OCI-M1 (cell line): ENCODE results near the gene STRA6.
"Not testable (repeated sequence)": the region's sequence is repeated elsewhere in the genome, so short reads cannot be mapped to it uniquely, and the experiment has no call there.

ENCODE experiments used
- DNase-seq: peaks from one replicate; lab custom pipeline; 2025; lab: John Stamatoyannopoulos, UW

STRA6 gene

DNA sequence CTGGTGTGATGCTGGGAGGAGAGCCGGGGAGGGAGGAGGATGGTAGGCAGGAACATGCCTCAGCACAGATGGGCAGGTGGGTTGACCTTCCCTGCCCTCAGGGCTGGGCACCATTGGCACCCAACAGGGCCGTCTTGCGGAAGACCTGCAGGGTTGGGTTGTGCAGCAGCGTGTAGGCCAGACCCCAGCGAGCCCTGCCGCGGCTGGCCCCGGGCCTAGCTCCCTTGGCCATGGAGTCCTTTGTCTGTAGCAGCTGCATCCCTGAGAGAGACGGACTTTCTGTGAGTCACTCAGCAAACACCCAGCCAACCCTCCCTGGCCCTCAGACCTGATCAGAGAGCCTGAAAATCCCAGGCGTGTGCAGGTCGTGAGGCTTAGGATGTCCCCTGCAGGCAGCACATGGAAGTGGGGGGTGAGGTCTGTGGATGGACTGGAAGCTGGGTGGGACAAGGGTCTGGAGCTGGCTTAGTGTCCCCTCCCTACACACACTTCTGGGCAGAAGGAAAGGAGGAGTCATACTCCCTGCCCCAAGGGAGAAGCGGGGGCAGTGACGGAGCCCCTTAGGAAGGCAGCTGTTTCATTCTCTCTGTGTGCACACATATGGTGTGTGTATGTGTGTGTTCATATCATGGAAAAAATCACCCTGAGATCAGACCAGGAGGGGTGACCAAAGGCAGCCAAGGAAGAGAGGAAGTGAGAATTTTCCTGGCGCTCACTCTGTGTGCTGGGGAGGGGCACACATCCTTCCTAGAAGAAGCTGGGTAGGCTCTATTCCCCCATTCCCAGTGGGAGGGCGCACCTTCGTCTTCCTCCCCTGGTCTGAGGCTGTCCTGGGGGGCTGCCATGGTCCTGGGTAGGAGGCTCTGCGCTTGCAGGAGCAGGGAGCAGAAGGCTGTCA, 22.4 kb downstream of the STRA6 start:
- DNase-seq: no peak

DNA sequence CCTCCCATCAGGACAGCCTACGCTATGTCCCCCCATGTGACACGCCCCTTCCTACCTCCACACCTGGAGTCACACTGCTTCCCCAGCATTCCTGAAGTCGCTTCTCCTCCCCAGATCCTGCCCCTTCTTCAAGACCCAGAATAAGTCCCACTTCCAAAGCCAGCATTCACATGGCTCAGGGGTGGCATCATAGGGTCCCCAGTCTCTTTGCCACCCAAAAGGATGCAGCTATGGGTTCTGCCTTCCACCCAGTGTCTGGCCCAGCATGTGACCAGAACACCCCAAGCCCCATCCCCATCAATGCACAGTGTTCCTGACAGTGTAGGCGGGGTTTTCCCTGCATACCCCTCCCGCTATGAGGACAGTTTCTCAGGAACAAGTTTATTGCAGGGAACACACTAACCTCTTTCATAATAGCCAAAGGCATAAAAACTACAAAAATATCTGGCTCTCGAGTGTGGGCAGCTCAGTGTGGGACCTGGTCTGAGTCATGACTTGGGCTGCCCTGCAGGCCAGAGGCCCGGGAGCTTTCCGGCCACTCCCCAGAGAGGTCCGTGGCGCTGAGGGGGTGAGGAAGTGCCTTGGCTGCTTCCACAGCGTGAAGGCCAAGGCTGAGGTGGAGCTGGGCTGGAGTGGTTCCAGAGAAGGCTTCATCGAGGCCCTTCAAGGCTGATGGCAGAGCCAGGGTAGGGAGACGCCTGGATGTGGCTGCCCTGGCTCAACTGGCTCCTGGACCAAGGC, 23.3 kb downstream of the STRA6 start:
- no peak for DNase-seq

DNA sequence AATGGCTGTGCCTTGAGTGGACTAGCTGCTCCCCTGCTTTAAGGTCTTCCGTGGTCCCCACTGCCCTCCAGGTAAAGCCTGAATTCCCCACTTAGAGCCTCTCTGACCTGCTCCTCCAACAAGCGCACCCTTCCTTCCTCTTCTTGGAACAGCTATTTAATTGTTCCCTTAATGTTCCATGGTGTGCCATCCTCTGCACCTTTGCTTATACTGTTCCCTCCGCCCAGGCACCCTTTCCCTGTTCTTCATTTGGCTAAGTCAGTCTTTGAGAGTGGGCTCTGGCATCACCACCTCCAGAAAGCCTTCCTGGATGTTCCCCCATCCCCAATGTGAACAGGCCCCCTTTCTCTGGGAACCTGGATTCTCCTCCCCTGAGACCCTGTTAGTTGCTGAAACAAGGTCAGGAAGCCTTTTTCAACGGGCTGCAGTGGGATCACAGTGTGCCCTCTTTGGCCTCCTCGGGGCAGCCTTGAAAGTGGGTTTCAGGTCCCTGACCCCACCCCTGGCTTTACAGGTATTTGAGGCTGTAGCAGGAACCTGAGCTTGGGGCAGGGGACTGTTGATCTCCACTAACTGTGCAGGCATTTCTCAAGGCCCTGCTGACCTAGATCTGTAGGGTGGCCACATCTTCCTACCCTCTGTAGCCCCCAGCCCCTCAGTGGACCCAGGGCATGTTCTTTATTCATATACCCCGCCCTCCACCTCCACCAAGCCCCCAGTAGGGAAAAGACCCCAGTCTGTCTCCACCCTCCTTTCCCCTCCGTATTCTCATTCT, 24.1 kb downstream of the STRA6 start:
- DNase-seq: no peak

DNA sequence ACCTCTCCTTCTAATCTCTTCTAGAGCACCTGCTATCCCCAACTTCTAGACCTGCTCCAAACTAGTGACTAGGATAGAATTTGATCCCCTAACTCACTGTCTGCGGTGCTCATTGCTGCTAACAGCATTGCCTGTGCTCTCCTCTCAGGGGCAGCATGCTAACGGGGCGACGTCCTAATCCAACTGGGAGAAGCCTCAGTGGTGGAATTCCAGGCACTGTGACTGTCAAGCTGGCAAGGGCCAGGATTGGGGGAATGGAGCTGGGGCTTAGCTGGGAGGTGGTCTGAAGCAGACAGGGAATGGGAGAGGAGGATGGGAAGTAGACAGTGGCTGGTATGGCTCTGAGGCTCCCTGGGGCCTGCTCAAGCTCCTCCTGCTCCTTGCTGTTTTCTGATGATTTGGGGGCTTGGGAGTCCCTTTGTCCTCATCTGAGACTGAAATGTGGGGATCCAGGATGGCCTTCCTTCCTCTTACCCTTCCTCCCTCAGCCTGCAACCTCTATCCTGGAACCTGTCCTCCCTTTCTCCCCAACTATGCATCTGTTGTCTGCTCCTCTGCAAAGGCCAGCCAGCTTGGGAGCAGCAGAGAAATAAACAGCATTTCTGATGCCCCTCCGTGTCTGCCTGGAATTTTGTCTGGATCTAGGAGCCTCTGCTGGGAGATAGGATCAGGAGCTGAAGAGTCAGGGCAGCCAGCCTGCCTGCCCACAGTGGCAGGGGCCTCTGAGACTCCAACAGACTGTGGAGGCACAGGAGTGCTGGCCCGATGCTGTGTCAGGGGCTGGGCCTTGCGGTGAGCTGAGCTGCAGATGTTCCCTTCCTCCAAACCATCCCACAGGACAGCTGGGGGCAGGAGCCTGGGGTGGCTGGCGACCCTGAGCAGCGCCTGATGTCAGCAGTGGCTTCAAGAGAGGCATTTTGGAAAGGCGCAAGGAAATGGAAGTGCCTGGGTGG, 26.0 kb downstream of the STRA6 start:
- no peak for DNase-seq

DNA sequence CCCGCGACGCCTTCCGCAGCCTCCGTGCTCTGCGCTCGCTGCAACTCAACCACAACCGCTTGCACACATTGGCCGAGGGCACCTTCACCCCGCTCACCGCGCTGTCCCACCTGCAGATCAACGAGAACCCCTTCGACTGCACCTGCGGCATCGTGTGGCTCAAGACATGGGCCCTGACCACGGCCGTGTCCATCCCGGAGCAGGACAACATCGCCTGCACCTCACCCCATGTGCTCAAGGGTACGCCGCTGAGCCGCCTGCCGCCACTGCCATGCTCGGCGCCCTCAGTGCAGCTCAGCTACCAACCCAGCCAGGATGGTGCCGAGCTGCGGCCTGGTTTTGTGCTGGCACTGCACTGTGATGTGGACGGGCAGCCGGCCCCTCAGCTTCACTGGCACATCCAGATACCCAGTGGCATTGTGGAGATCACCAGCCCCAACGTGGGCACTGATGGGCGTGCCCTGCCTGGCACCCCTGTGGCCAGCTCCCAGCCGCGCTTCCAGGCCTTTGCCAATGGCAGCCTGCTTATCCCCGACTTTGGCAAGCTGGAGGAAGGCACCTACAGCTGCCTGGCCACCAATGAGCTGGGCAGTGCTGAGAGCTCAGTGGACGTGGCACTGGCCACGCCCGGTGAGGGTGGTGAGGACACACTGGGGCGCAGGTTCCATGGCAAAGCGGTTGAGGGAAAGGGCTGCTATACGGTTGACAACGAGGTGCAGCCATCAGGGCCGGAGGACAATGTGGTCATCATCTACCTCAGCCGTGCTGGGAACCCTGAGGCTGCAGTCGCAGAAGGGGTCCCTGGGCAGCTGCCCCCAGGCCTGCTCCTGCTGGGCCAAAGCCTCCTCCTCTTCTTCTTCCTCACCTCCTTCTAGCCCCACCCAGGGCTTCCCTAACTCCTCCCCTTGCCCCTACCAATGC, 27.1 kb downstream of the STRA6 start:
- DNase-seq: no peak

DNA sequence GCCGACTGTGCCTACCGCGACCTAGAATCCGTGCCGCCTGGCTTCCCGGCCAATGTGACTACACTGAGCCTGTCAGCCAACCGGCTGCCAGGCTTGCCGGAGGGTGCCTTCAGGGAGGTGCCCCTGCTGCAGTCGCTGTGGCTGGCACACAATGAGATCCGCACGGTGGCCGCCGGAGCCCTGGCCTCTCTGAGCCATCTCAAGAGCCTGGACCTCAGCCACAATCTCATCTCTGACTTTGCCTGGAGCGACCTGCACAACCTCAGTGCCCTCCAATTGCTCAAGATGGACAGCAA, 27.7 kb downstream of the STRA6 start:
- DNase-seq: no peak

DNA sequence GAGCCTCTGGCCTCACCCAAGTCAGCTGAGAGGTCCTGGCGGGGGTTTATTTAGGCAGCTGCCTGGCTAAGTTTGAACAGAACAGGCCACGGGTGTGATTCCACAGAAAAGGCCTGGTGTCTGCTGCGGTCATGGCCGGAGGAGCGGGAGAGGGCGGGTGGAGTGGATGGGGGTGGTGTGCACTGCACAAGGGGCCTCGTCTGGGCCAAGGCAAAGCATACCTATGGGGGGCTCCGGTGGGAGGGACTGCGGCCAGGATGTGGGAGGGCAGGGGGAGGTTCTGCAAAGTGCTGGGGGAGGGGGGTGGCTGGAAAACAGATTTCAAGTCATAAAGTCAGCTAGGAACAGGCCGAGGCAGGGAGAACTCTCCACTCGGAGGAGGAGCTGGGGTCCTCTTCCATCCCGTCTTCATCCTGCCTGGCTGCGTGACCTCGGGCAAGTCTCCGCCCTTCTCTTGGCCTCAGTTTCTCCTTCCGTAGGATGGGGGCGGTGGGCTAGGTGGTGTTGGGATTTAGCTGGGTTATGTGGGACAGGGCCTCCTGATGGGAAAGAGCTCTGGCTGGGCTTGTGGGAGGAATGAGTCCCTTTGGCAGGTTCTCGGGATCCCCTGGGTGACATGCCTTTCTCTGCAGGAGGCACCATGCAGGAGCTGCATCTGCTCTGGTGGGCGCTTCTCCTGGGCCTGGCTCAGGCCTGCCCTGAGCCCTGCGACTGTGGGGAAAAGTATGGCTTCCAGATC, 28.2 kb downstream of the STRA6 start:
- DNase-seq: no peak

DNA sequence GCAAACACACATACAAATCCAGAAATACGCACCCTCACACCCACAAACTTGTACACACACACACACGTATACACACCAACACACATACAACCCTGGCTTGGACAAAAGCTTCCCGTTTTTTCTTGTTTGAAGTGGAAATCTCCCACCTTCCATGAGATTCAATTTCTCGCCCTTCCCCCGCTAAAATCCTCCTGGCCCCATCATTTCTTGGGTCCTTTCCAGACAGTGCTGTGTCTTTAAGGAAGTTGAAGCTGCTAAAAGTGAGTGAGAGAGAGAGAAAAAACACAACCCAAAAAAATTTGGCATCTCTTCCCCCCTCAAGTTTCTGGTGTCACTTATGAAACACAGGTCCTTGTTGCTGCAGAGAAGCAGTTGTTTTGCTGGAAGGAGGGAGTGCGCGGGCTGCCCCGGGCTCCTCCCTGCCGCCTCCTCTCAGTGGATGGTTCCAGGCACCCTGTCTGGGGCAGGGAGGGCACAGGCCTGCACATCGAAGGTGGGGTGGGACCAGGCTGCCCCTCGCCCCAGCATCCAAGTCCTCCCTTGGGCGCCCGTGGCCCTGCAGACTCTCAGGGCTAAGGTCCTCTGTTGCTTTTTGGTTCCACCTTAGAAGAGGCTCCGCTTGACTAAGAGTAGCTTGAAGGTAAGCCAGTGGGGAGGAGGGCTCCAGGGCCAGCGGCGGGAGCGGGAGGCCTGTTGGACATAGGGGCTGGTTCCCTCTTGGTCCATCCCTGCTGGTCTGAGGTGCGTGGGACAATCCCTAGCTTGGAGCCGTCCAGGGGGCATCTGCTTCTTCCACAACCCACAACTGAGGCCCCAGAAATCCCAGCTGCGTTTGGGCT, 29.0 kb downstream of the STRA6 start, which contains the start of gene ISLR:
Gene ISLR, plus strand, starts transcription at position 331 of the 839 bp plus-strand sequence. CDS start 1,149 bp downstream, outside the sequence.
- DNase-seq: no peak

DNA sequence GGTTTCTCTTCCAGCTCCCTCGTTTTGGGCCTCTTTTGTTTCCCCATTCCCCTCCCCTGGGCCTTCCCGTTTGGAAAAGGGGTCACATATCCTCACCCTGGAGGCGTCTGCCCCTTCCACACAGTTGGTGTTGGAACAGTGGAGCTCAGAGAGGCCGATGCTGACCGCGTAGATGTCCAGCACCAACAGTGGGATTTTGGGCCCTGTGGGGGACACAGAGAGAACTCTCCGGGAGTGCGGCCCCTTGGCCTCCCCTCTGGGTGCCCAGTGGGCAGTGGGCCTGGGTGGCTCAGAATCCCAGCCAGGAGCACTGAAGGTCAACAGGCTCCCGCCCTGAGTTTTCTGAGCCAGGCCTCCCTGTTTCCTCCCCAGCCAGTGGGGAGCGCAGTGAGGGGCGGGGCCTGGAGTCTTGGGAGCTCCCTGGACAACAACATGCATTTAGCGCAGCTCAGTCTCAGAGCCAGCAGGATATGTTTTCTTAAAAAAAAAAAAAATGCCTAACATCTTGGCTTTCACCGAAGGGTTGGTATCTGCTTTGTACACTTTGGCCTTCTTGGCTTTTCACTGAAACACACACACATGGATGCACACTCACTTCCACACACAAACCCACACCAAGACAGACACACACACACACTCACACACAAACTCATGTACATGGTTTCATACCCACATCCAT, 29.7 kb downstream of the STRA6 start:
- DNase-seq: no peak

DNA sequence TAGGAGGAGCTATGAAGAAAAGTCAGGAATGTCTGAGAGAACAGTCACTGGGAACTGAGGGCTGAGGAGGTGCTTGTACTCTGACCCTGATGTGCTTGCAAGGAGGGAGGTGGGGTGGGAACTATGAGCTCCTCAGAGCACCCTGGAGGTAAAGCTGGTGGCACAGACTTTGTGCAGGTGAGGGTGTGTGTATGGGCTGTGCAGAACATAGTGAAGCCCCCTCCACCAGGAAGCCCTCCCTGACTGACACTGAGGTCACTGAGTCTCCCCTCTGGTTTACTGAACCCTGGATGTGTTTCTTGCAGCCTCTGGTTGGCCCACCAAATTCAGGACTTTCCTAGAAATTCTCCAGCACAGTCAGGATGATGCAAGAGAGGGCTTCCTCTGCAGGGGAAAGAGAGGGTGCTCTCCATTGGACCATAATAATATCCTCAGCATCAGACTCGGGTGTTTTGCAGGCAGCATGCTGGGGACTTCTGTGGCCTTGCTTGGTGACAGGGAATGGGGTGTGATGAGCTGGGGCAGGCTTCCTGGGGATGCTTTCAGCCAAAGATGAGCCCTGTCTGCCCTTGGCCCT, 30.5 kb downstream of the STRA6 start:
- DNase-seq: no peak

DNA sequence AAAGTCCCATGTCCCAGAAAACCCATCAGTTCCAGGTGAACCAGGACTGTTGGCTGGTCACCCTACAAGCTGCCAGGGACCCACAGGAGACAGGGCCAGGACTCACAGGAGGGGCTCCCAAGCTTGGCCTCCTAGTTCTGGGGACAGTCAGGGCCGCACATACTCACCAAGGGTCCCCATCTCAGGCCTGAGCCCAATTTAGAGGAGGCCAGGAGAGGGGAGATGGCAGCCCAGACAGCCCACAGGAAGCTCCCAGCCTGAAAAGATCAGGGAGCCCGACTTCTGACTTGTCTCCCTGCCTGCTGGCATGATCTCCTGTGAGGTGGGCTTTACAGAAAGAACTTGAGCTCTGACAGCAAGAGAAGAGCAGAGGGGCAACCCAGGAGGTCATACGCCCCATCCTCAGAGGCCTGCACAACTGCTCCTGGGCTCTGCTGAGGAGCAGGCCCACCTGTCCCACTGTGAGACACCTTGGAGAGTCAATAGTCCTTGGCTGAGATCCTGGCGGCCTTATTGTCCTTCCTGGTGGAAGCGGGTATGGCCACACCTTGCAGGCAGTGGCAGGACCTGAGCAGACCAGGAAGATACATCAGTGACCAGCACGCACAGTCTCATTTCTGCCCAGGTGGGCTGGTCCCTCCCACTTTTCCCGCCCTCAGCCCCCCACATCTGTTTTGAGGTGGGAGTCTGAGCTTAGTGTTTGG, 31.6 kb downstream of the STRA6 start:
- DNase-seq: no peak

DNA sequence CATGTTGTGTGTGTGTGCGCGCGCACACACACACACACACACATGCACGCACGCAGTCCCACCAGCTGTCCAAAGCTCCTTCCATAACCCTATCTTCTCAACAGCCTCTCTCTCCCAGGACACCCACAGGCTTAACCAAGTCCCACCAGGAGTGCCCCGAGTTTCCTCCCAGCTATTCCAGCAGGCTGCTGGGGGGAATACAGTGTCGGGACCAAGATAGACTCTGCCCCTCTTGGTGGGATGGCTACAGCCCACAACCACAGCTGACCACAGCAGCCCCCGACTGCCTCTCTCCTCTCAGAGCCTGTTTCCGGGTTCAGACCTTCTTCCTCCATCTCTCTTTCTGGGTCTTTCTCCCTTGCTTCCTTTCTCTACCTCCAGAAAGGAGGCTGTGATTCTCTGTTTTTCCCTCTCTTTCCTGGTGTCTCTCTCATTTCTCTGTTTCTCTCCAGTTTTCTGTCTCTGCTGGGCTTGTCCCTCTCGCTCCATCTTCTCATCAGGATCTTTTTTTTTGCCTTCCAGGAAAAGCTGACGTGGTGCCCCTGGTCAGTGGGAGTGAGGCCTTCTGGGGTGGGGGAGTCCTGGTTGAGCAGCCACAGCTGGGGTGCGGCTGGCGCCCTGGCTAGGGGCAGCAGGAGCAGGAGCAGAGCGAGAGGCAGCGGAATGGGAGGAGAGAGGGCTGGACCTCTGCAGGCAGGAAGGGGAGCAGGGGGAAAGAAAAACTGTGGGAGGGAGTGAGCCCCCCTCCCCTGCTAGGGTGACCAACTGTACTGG, 32.3 kb downstream of the STRA6 start:
- DNase-seq: no peak

DNA sequence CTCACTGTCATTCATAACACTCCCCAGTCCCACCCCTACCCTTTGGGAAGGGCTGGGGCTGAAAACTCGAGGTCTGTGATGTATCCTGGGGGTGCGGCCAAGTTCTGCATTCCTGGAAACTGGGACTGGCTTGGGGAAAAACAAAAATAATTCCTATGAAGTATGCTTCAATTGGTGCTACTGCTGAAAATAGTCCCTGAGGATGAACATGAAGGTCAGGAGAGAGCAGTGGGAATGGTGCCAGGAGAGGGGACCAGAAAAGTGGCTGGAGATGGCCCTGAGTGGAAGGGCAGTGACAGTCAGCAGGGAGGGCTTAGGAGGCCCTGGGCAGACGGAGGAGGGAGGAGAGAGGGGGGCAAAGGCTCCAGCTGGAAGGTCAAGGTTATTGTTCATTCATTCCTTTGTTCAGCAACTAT, 33.9 kb downstream of the STRA6 start:
- DNase-seq: no peak

DNA sequence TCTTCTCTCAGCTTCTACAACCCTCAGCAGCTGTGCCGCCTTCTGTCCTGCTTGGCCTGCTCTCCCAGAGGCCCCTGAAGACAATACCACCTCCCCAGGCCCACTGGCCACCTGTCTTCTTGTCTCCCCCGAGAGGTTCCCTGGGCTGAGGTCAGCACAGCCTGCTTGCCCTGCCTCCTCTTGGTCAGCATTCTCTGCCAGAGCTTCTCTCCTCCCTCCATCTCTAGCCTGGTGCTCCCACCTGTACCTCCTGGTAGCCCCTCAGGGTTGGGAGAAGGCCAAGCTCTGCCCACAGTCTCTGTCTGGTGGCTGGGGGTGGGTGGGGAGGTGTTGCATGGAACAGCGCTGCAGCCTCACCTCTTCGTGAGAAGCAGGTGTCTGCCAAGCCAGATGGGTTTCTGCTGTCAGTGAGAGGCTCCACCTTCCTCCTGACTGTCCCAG, 34.7 kb downstream of the STRA6 start:
- no peak for DNase-seq

DNA sequence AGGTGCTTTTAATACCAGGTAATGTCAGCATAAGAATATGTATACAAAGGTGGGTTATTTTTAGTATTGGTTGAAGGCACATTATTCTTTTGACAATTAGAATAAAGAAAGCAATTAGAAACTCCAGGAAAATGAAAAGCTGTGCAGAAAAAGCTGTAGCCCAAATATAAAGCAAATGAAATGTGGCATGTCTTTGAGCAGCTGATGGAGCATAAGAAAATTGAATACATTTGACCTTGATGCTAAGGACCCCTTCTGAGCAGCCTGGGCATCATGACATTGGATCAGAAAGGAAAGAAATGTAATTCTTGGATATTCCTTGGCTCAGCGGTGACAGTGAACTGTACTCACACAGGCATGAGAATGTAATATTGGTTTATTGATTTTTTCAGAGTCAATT, 37.1 kb downstream of the STRA6 start:
- DNase-seq: no peak

DNA sequence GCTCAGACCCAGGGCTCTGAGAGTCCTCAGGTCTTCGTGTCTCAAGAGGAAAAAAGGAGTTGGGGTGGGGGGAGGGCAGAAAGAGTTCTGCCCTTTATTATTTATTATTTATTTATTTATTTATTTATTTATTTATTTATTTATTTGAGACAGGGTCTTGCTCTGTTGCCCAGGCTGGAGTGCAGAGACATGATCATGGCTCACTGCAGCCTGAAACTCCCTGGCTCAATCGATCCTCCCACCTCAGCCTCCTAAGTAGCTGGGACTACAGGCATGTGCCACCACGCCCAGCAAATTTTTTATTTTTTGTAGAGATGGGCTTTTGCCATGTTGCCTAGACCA, 40.4 kb downstream of the STRA6 start:
- DNase-seq: not testable (repeated sequence)
